ENCODE measurements around the gene FGF11. TPM values are rescaled to one million over a fixed set of nuclear protein-coding genes. Genes with fewer than 3 reads are reported as not detected.
"Not testable (repeated sequence)": the region's sequence is repeated elsewhere in the genome, so short reads cannot be mapped to it uniquely, and the experiment has no call there.

Gene FGF11
- polyA plus RNA-seq, 1 donor = 6.1 TPM

DNA sequence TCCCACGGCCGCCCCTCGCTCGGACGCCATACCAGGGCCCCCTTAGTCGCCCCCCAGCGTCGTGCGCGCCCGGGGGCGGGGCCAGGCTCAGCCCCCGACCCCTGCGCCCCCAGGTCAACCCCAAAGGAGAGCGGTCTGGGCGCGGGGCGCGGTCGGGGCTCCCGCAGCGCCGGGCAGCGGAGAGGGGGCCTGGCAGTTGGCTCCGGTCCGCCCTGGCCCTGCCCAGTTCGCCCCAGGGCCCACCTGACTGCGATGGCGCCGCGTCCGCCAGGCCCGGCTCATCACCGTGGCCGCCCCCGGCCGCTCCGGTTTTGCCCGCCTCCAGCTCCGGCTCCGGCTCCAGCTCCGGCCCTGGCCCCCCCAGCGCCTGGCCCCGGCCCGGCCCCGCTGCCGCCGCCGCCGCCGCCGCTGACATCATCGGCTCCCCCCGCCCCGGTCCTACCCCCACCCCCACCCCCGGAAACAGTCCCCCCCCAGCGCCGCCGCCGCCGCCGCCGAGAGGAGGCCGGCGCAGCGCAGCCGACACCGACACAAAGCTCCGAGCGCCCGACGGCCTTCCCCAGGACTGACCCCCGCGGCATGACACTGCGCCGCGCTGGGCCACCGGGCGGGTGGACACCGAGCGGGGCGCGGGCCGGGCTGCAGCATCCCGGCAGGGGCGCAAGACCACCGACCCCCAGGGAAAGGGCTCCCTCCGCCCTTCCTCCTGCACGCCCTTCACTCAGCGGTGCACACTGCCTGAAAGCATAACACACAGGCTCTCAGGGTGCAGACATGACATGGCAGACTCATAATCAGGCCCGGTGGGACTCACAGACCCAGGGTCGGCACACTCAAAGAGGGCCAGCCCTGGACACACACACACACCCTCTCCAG is 40.1 kb downstream of the FGF11 start, which contains the start of gene ZBTB4:
Gene ZBTB4, minus strand, starts transcription at position 419 of the 876 bp plus-strand sequence. CDS start 12,830 bp downstream, outside the sequence.
- no peak for DNase-seq

DNA sequence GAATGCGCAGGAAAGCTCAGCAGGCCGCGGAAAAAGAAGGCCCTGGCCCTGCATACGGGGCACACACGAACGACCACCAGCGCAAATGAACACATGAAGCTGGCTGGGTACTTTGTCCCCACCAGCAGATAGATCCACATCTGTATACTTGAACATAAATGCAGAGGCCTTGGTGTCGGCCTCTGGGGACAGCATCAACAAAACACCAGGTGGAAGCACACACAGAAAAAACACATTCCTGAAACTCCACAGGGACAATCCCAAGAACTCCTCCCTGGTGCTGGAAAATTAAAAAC is 40.7 kb downstream of the FGF11 start:
- DNase-seq = no peak

GRCh38 chr17:7481275-7481674 is 42.0 kb downstream of the FGF11 start, which contains the start of gene SLC35G6:
Gene SLC35G6, plus strand, starts transcription at chr17:7481446. Its CDS starts 71 bp downstream, at chr17:7481517.
- not testable (repeated sequence) for DNase-seq

DNA sequence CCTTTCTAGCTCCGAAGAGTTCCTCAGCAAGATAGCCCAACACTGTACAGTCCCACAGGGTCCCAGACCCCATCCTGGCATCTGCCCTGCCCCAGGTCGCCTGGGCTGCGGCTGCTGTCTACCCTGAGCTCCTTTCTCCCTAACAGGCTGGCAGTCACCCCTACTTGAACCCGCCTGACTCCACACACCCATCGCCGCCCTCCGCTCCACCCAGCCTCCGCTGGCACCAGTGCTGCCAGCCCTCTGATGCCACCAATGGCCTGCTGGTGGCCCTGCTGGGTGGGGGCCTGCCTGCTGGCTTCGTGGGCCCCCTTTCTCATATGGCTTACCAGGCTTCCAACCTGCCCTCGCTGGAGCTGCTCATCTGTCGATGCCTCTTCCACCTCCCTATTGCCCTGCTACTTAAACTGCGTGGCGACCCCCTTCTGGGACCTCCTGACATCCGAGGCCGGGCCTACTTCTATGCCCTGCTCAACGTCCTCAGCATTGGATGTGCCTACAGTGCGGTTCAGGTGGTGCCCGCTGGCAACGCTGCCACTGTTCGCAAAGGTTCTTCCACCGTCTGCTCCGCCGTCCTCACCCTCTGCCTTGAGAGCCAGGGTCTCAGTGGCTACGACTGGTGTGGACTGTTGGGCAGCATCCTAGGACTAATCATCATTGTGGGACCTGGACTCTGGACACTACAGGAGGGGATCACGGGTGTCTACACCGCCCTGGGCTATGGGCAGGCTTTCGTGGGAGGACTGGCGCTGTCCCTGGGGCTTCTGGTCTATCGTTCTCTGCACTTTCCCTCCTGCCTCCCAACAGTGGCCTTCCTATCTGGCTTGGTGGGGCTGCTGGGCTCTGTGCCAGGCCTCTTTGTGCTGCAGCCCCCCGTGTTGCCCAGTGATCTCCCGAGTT is 42.8 kb downstream of the FGF11 start:
- not testable (repeated sequence) for DNase-seq

- DNase-seq = not testable (repeated sequence)
These were observed 43.4 kb downstream of the FGF11 start for GRCh38 chr17:7482742-7483088.

DNA sequence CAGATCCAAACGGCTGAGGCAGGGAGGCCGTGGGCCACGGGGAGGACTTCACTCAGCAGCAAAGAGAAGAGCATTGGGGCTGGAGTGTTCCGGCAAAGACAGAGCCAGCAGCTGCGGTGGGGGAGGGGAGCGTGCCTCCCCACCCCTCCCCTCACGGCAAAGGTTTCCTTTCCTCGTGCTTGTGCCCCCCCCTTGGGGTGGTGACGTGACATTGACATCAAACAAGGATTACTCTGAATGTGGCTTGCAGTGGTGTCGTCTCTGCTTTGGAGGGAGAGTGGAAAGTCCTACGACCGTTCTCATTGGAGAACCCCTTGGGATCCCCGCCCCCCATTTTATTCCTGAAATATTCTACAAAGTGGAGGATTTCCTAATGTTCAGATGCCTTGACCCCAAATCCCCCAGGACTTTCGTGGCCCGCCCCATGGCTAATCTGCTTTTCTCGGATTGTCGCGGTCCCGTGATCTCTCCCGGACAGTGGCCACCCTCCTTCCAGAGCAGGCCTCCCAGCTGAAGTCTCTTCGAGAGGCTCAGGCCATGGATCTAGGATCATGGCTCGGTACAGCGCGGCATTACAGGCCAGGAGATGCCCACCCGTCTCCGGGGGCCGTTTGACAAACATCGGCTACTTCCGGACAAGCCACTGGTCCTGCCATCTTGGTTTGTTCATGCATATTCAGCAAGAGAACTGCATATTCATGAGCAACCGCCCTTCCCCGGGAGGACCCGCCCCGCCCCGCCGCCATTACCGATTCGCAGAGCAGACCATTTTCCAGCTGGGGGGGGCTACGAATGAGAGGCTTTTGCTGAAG is 44.1 kb downstream of the FGF11 start:
- peak; percentile 84 for DNase-seq

GRCh38 chr17:7484067-7484918 is 45.0 kb downstream of the FGF11 start, which contains the start of gene POLR2A:
Gene POLR2A, plus strand, starts transcription at chr17:7484366.
- peak; percentile 97 for DNase-seq

DNA sequence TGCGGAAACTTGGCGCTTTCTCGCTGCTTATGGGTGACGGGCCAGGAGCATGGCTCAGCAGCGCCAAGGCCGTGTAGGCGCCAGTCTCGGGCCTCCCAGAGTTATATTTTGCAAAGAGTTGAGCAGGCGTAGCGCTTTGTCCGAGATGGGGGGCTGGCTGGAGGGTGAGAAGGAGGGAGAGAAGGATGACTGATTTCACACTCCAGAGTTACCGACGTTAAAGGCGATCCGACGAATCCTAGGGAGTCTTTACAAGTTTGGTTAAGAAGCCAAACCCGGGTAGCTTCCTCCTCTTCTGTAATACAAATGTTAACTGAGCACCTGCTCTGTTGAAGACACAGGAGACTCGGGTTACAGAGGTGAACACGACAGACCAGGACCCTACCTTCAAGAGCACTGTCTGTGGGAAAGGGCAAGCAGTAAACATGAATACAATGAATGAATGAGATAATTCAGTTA is 45.6 kb downstream of the FGF11 start:
- DNase-seq = no peak

GRCh38 chr17:7486181-7486580 is 46.9 kb downstream of the FGF11 start:
- DNase-seq = no peak

DNA sequence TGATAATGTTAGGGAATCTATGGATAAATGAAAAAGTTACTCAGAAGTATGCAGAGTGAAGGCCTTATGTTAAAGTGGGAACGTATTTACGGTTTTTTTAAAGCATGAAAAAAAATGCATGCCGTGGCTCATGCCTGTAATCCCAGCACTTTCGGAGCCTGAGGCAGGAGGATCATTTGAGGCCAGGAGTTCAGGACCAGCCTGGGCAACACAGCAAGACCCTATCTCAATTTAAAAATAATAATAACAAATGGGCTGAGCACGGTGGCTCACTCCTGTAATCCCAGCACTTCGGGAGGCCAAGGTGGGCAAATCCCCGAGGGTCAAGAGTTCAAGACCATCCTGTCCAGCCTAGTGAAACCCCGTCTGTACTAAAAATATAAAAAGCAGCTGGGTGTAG is 50.8 kb downstream of the FGF11 start:
- DNase-seq = no peak

GRCh38 chr17:7491583-7491982 is 52.3 kb downstream of the FGF11 start:
- DNase-seq = no peak

DNA sequence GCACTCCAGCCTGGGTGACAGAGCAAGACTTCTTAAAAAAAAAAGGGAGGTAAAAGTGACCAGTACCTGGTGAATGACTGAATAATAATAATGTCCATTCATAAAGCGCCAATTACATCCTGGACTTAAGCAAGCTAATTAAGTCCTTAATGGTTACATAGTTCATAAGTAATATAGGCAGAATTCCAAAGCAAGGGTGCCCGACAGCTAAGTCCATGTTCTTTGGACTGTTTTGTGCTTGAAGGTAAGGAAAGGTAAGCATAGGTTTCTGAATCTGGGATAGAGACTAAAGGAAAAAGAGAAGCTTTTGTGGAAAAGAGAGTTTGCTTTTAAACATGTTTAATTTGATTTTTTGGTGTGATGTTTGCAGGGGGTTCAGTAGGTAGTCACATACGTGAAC is 54.6 kb downstream of the FGF11 start:
- DNase-seq = no peak

Other genes with a start within 250 kb of the FGF11 start
- gene DLG4, start 219.7 kb upstream of the FGF11 start, polyA plus RNA-seq (ENCODE audit: insufficient read length) = 36.0 TPM
- 478 TPM for gene ACADVL, start 219.6 kb upstream of the FGF11 start, polyA plus RNA-seq (ENCODE audit: insufficient read length)
- 52.5 TPM for gene DVL2, start 205.0 kb upstream of the FGF11 start, polyA plus RNA-seq (ENCODE audit: insufficient read length)
- gene PHF23, start 200.1 kb upstream of the FGF11 start, polyA plus RNA-seq (ENCODE audit: insufficient read length) = 52.8 TPM
- gene GABARAP, start 197.1 kb upstream of the FGF11 start, polyA plus RNA-seq (ENCODE audit: insufficient read length) = 390 TPM
- 150 TPM for gene CTDNEP1, start 187.8 kb upstream of the FGF11 start, polyA plus RNA-seq (ENCODE audit: insufficient read length)
- gene ELP5, start 187.3 kb upstream of the FGF11 start, polyA plus RNA-seq (ENCODE audit: insufficient read length) = 54.9 TPM
- 36.6 TPM for gene CLDN7, start 177.0 kb upstream of the FGF11 start, polyA plus RNA-seq (ENCODE audit: insufficient read length)
- gene SLC2A4, start 157.8 kb upstream of the FGF11 start, polyA plus RNA-seq (ENCODE audit: insufficient read length) = 2.2 TPM
- gene YBX2, start 144.9 kb upstream of the FGF11 start, polyA plus RNA-seq (ENCODE audit: insufficient read length) = 4.1 TPM
- gene EIF5A, start 131.9 kb upstream of the FGF11 start, polyA plus RNA-seq (ENCODE audit: insufficient read length) = 284 TPM
- 96.6 TPM for gene GPS2, start 124.2 kb upstream of the FGF11 start, polyA plus RNA-seq (ENCODE audit: insufficient read length)
- gene NEURL4, start 110.2 kb upstream of the FGF11 start, polyA plus RNA-seq (ENCODE audit: insufficient read length) = 34.5 TPM
- 6.3 TPM for gene ACAP1, start 103.0 kb upstream of the FGF11 start, polyA plus RNA-seq (ENCODE audit: insufficient read length)
- gene KCTD11, start 87.3 kb upstream of the FGF11 start, polyA plus RNA-seq (ENCODE audit: insufficient read length) = 10.3 TPM
- gene TMEM95, start 84.4 kb upstream of the FGF11 start, polyA plus RNA-seq (ENCODE audit: insufficient read length) = not detected
- 5.5 TPM for gene TNK1, start 58.4 kb upstream of the FGF11 start, polyA plus RNA-seq (ENCODE audit: insufficient read length)
- gene PLSCR3, start 45.0 kb upstream of the FGF11 start, polyA plus RNA-seq (ENCODE audit: insufficient read length) = 27.8 TPM
- 74.9 TPM for gene TMEM256, start 35.4 kb upstream of the FGF11 start, polyA plus RNA-seq (ENCODE audit: insufficient read length)
- gene NLGN2, start 31.7 kb upstream of the FGF11 start, polyA plus RNA-seq (ENCODE audit: insufficient read length) = 28.1 TPM
- not detected for gene SPEM1, start 19.2 kb upstream of the FGF11 start, polyA plus RNA-seq (ENCODE audit: insufficient read length)
- not detected for gene SPEM2, start 13.9 kb upstream of the FGF11 start, polyA plus RNA-seq (ENCODE audit: insufficient read length)
- gene SPEM3, start 10.7 kb upstream of the FGF11 start, polyA plus RNA-seq (ENCODE audit: insufficient read length) = not detected
- 4.4 TPM for gene TMEM102, start 4.1 kb upstream of the FGF11 start, polyA plus RNA-seq (ENCODE audit: insufficient read length)
- 10.5 TPM for gene CHRNB1, start 5.5 kb downstream of the FGF11 start, polyA plus RNA-seq (ENCODE audit: insufficient read length)
- 39.3 TPM for gene ZBTB4, start 40.1 kb downstream of the FGF11 start, polyA plus RNA-seq (ENCODE audit: insufficient read length)
- gene SLC35G6, start 41.9 kb downstream of the FGF11 start, polyA plus RNA-seq (ENCODE audit: insufficient read length) = 0.45 TPM
- 141 TPM for gene POLR2A, start 44.9 kb downstream of the FGF11 start, polyA plus RNA-seq (ENCODE audit: insufficient read length)
- 17.7 TPM for gene TNFSF12, start 109.5 kb downstream of the FGF11 start, polyA plus RNA-seq (ENCODE audit: insufficient read length)
- 13.2 TPM for gene TNFSF13, start 119.2 kb downstream of the FGF11 start, polyA plus RNA-seq (ENCODE audit: insufficient read length)
- gene SENP3, start 122.4 kb downstream of the FGF11 start, polyA plus RNA-seq (ENCODE audit: insufficient read length) = 90.9 TPM
- 56.8 TPM for gene CD68, start 140.1 kb downstream of the FGF11 start, polyA plus RNA-seq (ENCODE audit: insufficient read length)
- gene MPDU1, start 144.3 kb downstream of the FGF11 start, polyA plus RNA-seq (ENCODE audit: insufficient read length) = 119 TPM
- 3.0 TPM for gene SOX15, start 150.6 kb downstream of the FGF11 start, polyA plus RNA-seq (ENCODE audit: insufficient read length)
- 54.8 TPM for gene FXR2, start 175.4 kb downstream of the FGF11 start, polyA plus RNA-seq (ENCODE audit: insufficient read length)
- 136 TPM for gene SAT2, start 188.3 kb downstream of the FGF11 start, polyA plus RNA-seq (ENCODE audit: insufficient read length)
- gene SHBG, start 190.6 kb downstream of the FGF11 start, polyA plus RNA-seq (ENCODE audit: insufficient read length) = 2.8 TPM
- gene ATP1B2, start 211.4 kb downstream of the FGF11 start, polyA plus RNA-seq (ENCODE audit: insufficient read length) = 20.5 TPM
- gene TP53, start 248.0 kb downstream of the FGF11 start, polyA plus RNA-seq (ENCODE audit: insufficient read length) = 76.3 TPM
- gene WRAP53, start 249.0 kb downstream of the FGF11 start, polyA plus RNA-seq (ENCODE audit: insufficient read length) = 13.1 TPM

Measured in left kidney (tissue), 2 donors.